IPS DF 4.7 (cell line): ENCODE data around the gene GLUL.
"Not testable (repeated sequence)": the region's sequence is repeated elsewhere in the genome, so short reads cannot be mapped to it uniquely, and the experiment has no call there.

Experiments used
- DNase-seq: peaks from one replicate; pipeline ENCODE4 v3.0.0-alpha.2; 2013; ENCODE audit warnings: low spot score; ENCODE audit errors: extremely low read depth

GLUL gene

DNA sequence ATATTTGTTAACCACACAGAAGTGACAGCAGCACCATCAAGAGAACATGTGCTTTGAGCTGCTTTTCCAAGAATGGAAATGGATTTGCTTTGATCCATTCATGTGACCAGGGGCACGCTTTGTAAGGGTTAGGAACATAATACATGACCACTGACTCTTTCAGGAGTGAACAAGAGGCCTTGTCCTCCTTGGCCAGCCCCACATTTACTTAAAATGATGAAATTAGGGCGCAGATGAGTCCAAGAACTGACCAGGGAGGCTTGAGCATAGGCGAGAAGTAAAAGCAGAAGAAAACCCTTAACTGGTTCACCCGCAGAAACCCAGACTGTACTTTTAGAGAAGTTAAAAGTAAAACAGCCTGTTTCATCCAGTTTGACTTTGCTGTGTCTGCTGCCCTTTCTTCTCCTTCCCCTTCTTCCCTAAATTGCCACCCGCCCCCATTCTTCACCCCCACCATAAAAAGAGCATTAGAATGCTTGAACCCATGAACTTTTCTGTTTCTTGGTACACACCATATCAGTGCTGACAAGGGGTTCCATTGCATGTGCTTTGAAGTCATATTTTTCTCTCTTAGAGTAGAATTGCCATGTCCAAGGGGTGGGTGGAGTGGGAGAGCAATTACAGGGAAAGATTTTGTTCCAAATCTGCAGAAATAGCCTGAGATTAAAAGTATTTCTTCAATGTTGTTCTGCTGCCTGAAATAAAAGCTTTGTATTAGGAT lies 2.6 kb upstream of the GLUL start:
- DNase-seq, result no peak

DNA sequence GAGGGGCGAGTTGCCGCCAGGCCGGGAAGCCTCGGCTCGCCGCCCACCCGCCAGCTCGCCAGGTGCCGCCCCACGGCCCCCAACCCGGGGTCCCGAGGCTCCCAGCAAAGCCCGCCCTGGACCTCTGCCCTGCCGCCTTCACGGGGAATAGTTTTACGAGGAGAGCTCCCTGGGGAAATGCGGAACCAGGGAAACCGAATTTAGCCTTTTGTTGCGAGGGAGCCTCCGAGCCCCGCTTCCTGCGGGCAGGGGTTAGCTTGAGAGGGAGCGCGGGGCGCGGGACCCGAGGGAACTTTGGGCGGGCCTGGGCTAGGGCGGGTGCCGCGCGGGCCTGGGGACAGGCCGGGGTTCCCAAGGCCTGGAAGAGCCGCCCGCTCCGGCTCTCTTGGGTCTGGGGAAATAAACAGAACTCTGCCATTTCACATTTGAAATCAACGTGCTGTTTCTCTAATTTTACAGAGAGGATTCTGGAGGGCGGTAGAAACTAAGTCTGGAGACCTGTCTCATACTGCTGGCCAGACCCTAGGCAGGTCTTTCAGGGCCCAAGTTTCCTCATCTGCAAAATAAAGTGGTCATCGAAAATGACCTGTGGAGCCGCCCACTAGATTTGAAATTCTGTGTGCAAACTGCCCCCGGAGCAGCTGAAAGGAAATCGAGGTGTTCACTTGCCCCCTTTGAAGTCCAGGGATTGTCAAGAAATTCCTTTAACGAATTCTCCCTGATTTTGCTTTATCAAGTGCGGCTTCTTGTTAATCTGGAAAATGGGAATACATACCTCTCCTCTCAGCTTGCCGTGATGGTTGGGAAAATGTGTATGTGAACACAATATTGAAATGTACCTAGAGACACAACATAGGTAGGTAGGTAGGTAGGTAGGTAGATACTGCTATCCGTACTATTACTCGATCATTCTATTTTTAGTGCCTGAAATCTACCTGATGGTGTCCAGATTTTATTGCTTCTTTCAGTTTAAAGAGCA lies 749 bp upstream of the GLUL start:
- DNase-seq, result no peak

DNA sequence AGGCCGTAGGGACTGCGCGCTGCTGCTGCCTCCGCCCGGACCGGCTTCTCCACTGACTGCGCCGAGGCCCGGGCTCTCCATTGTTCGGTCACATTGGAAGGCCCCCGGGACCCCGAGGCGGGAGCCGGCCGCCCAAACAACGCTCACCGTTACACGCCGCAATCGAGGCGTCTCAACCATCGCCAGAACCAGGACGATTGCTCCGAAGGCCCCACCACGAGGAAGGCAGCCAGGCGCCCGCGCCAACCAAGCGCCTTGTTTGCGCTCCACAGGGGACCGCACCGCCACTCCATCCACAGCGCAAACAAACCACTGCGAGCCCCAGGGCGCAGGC lies 595 bp downstream of the GLUL start:
- no peak for DNase-seq

DNA sequence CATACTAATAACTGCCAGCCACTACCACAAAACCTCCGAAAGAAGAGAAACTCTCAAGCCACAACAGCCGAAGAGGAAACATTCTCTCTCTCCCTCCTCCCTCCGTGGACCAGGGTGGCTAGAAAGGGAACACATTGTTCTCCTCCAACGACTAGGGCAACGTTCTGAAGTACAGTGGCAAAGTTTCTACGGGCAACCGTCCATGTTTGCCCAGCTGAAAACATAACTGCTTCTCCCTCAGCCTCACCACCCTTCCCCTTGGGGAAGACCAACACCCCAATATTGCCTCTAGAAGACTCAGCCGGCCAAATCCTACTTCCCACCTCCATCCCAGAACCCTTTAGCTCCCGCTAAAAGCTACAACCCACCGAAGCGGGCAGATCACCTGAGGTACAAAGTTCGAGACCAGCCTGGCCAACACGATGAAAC lies 2.0 kb downstream of the GLUL start:
- no peak for DNase-seq

DNA sequence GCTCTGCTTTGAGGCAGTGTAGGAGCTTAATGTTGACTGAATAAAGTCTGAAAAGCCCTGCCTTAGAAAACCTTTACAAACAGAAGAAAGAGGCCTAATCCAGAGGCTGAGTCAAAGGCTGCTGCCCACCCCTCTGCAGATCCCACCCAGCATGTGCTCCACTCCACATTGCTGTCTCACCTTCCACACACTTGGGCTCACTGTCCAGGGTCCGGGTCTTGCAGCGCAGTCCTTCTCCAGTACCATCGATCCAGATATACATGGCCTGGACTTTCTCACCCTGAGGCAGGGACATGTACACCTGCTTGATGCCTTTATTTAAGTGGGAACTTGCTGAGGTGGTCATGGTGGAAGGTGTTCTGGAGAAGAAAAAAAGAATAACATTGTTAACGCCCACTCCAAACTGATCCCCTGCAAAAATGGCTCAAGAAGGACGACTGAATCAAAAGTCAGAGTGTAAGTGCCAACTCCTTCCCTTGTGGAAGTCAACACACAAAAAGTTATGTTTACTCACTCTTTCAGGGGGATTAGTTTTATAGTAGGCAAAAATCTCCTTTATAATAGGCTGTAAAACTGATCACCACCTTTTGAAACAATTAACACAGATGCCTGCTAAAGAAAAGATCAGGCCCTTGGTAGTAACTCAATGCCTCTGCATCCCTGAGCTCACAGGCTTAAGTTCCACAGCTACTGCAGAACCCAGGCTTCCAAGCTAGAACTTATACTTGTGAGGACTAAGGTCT lies 3.0 kb downstream of the GLUL start:
- no peak for DNase-seq

DNA sequence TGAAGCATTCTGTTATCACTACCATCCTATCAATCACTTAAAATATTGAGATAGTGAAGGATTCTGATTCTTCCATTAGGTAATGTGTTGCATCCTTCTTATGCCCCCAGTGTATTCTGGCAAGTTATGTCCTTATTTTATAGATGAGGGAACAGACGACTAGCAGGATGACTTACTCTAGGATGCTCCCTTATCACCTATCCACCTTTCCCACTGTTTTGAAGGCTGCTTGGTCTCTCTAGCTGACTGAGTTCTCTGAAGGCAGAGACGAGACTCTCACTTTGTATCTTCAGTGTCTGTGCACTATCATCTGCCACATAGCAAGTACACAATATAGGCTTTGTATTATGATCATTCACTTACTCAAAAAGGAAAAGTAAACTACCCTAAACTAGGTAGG lies 4.0 kb downstream of the GLUL start:
- DNase-seq, result no peak

DNA sequence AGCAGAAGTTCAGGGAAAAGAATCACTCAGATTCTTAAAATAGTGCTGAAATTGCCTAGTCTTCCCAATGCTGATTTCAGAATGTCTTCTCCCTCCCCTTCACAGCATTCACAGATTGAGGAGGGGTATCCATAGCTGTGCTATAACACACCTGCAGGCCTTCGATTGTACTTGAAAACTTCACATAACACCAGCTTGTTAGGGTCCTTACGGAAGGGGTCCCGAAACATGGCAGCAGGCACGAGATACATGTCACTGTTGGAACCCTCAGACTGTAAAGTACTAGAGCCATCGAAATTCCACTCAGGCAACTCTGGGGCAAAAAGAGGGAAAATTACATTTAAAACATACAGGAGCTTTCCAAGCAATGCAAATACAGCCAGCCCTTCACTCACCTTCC lies 4.6 kb downstream of the GLUL start:
- no peak for DNase-seq

DNA sequence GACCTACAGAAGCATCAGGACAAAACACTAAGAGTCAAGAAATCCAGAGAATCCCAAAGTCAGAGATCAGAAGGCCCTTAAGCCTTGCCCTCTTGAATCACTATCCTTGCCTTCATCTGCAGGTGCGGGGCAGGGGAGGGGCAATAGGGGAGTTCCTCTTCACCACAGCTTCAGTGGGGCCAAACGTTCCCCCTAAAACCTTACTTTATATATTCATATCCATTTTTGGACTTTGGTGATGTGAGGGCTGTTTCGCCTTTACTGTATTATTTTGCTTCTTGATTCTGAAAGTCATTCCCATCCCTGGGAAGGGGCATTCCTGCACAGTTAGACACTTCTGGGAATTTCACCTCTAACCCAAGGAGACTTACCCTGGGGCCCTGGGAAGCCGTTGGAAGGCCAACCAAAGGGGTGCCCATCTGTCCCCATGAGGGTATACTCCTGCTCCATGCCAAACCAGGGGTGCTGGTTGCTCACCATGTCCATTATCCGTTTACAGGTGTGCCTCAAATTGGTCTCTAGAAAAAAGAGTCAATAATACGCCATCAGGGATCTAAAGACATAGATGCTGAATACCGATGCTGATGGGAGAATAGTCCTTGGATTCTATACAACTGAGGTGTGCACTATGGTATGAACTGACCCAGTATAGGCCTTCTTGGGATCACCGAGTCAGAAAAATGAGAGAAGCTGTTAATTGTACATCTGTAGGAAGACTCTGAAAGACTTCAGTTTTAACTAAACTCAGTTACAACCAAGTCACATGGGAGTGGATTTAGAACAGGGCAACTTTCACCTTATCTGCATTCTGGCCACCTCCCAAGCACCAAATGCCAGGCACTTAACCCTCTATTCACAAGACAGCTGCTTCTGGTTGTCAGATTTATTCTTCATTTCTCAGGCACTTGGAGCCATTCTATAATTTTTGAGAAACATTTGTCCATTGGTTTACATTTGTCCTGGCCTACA lies 5.4 kb downstream of the GLUL start:
- DNase-seq, result no peak

DNA sequence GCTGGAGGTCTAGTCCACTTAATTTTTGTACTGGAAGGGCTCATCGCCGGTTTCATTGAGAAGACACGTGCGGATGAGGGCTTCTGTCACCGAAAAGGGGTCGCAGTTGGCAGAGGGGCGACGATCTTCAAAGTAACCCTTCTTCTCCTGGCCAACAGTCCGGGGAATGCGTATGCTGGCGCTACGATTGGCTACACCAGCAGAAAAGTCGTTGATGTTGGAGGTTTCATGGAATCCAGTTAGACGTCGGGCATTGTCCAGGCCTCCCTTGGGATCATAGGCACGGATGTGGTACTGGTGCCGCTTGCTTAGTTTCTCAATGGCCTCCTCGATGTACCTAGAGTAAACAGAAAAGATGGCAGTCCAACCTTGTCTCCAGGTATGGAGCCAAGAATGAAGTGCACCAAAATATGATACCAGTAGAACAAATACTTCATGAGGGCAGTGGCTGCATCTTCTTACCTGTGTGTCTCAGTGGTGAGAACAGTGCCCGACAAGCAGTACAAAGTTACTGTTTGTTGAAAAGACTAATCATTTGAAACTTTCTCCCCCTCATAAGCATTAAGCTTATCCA lies 7.1 kb downstream of the GLUL start:
- no peak for DNase-seq

DNA sequence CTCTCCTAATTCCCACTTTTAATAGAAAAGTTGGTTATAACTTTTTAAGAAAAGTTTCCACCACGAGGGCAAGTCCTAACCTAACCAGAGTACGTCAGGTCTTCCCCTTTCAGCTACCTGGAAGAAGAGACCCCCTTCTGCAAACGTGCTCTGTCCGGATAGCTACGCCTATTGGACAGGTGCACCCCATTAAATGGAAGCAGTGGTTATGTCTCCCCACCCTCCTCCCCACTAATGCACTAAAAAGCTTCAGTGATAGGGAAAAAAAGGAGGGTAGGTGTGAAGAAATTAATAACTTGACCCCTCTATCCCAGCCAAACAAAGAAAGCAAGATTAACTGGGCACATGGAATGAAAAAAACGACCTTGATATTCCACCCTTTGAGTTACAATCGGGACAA lies 7.7 kb downstream of the GLUL start:
- DNase-seq, result no peak

DNA sequence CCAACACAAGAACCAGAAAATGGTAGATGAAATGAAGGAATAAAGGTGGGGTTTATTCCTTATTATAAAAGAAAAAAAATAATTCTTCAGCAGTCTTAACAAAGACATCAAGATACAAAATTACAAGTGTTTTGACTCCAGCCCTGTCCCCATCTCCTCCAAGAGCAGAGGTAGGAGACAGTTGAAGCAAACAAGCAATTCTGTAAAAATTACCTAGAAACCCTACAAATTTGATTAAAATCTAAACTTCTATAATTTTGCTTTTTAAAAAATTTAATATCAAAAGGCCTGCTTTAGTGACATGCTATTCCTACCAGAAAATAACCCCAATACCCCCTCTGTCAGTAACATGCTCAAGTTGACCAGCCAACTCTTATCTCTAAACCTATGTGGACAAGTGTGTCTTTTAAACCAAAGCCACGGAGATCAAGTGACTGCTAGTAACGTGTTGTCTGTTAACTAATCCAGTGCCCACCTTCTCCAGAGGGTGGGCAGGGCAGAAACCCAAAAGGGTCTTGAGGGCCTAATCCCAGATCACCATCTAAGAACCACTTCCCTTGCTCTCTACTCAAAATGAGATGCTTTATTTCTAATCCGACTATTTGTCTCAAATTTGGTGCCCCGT lies 8.4 kb downstream of the GLUL start:
- DNase-seq, result no peak

DNA sequence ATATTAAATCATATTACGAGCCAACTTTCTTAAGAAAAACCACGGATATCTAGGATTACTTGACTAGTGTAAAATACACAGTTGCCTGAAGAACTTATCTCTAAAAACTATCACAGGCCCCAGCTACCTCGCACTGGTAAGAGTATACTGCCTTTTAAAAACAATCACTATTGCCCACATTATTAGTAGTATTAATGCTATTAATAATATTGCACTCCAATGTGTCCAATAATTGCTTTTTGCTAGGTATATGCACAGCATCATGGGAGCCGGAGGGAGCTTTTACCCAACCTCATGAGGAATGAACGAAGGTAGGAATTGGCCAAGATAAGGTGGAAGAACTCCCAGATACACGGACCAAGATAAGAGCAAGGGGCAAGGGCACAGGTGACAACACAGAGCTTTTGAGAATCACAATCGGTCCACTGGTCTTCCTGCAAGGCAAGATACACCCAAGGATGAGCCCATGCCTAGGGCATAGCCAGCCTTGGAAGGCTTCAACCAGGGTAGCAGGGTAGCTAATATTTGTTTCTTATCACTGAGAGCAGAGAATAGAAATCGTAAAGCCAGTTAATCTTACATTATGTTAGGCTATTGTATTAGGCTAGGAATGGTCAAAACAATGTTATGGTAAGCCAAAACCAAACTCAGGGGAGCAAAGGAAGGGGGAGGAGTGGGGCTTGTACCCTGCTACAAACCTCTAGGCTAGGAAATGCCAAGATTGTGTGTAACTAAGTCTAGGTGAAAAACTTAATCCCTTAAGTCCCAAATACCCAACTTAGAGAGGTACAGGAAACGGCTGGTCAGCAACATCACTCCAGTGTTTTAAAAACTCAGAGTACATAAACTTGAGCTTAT lies 9.4 kb downstream of the GLUL start:
- no peak for DNase-seq

DNA sequence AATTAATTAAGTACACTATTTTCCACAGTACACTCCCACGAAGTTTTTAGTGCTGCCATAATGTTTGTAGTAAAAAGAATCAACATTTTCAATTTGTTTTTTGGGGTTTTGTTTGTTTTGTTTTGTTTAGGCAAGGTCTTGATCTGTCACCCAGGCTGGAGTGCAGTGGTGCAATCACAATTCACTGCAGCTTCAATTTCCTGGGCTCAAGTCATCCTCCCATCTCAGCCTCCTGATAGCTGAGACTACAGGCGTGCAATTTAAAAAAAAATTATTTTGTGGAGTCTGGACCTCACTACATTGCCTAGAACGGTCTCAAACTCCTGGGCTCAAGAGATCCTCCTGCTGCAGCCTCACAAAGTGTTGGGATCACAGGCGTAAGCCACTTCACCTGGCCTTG lies 11.4 kb downstream of the GLUL start:
- no peak for DNase-seq

DNA sequence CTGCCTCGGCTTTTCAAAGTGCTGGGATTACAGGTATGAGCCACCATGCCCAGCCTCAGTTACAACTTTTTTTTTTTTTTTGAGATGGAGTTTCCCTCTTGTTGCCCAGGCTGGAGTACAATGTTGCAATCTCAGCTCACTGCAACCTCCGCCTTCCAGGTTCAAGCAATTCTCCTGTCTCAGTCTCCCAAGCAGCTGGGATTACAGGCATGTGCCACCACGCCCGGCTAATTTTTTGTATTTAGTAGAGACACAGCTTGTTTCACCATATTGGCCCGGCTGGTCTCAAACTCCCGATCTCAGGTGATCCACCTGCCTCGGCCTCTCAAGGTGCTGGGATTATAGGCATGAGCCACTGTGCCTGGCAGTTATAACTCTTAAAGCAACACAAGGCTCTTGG lies 11.8 kb downstream of the GLUL start:
- not testable (repeated sequence) for DNase-seq

DNA sequence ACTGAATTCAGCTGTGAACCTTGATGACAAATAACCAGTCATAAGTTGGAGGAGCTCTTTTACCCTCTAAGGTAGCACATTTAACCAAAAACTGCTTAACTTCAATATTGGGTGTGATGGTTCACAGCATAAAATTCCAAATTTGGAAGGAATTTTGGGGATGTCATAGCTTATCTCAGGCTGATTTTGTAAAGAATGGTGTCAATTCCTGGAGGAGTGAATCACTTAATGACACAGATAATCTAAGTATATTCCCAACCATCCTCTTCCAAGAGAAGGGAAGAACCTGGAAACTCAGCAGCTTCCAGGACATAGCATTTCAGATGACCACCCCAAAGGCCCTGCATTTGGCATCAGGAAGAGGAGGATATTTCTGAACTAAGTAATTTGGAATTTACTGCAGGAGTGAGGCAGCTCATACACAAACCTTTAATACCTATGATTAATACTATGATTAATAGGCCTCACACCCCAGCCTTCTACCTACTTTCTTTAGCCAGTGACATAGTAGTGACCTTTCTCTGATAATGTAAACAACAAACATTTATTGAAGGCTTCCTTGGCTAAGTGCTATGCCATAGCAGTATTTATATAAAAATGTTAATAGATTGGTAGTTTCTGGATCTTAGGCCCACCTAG lies 14.5 kb downstream of the GLUL start:
- DNase-seq, result no peak

DNA sequence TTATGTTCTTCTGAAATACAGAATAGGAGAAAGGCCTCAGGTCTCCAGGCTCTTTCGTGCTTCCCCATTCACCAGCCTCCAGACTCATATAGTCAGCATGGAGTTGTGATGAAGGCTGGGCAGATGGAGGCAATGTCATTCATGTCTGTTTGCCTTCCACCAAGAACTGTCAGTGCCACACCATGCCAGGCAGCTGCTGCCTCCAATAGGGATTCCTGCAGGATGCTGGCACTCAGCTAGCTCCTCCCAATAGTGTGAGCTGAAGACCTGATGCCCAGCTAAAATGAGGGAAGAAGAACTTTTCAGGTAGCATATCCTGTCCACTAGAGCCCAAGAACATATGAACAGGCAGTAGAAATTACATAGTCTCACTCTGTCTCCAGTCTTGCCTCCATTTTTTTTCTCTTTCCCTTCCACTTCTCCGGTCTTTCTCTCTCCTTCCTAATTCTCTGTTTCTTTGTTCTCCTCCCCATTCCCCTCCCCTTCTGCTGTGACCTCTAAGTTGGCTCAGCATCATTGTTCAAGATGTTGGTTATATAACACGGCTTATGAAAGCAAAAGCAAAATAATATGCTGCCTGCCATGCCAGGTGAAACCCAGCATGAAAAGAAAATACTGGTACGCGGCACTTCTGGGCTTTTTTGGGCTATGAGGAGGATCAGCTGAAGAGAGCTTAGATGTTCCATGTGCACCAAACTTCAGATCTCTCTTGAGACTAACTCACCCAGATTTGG lies 17.3 kb downstream of the GLUL start:
- no peak for DNase-seq

DNA sequence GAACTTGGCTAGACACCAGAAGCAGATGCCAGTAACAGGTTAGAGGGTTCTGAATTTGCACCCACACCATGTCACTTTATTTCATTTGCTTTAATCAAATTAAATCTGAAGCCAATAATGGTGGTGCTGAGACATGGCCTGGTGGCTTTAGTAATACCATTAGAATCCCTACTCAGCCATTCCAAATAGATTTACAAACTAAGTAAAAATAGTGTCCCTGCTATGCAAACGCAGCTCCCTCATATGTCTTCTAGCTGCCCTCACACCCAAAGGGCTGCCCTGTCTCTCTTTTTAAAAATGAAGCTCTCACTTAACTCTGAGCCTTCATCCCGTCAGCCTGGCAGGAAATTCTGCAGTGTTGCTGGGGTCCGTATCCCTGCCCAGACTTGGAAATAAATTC lies 21.1 kb downstream of the GLUL start:
- no peak for DNase-seq

DNA sequence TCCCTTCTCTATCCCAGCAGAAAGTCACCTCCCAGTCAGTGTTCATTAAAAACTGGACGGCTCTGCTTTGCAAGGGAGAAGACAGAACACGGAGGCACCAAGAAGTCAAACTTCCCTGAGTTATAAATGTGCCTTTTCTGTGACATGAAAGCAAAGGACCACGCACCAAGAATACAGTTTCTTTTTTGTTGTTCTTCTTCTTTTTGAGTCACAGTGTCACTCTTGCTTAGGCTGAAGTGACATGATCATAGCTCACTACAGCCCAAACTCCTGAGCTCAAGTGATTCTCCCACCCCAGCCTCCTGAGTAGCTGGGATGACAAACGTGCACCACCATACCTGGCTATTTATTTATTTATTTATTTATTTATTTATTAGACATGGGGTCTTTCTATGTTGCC lies 22.7 kb downstream of the GLUL start:
- DNase-seq, result no peak
